NCI-H2196 (cell line): ENCODE results near the gene SLC22A9.
"Not testable (repeated sequence)": the region's sequence is repeated elsewhere in the genome, so short reads cannot be mapped to it uniquely, and the experiment has no call there.

ENCODE experiments used
- DNase-seq: peaks from one replicate; lab custom pipeline; 2025; ENCODE audit not compliant: unreplicated experiment; lab: John Stamatoyannopoulos, UW

SLC22A9 gene

GRCh38 chr11:63369165-63369970 lies at the start of gene SLC22A9:
Gene SLC22A9 (plus strand): TSS chr11:63369785. CDS start chr11:63370057, 272 bp downstream.
- DNase-seq, result no peak

- no peak for DNase-seq
Measured at GRCh38 chr11:63321723-63322122, 47.9 kb upstream of the SLC22A9 start.

- not testable (repeated sequence) for DNase-seq
Measured at GRCh38 chr11:63335089-63335488, 34.5 kb upstream of the SLC22A9 start.

- no peak for DNase-seq
Measured at GRCh38 chr11:63337070-63337469, 32.5 kb upstream of the SLC22A9 start.

GRCh38 chr11:63343130-63343529 lies 26.5 kb upstream of the SLC22A9 start:
- DNase-seq, result no peak

- no peak for DNase-seq
Measured at GRCh38 chr11:63352144-63352543, 17.4 kb upstream of the SLC22A9 start.

- no peak for DNase-seq
Measured at GRCh38 chr11:63362196-63362793, 7.3 kb upstream of the SLC22A9 start.

GRCh38 chr11:63369971-63370588 lies 495 bp downstream of the SLC22A9 start:
- no peak for DNase-seq

GRCh38 chr11:63371396-63371795 lies 1.8 kb downstream of the SLC22A9 start:
- no peak for DNase-seq

GRCh38 chr11:63375434-63375833 lies 5.8 kb downstream of the SLC22A9 start:
- no peak for DNase-seq

- DNase-seq, result no peak
Measured at GRCh38 chr11:63380130-63380529, 10.5 kb downstream of the SLC22A9 start.

GRCh38 chr11:63395697-63396096 lies 26.1 kb downstream of the SLC22A9 start:
- no peak for DNase-seq

GRCh38 chr11:63404161-63404935 lies 34.8 kb downstream of the SLC22A9 start:
- DNase-seq, result no peak

GRCh38 chr11:63405114-63405513 lies 35.5 kb downstream of the SLC22A9 start:
- DNase-seq, result no peak

- DNase-seq, result no peak
Measured at GRCh38 chr11:63406458-63406857, 36.9 kb downstream of the SLC22A9 start.

GRCh38 chr11:63417174-63417852 lies 47.7 kb downstream of the SLC22A9 start:
- no peak for DNase-seq

GRCh38 chr11:63427971-63428508 lies 58.5 kb downstream of the SLC22A9 start:
- no peak for DNase-seq

- not testable (repeated sequence) for DNase-seq
Measured at GRCh38 chr11:63430731-63431130, 61.1 kb downstream of the SLC22A9 start.

- not testable (repeated sequence) for DNase-seq
Measured at GRCh38 chr11:63435351-63435750, 65.8 kb downstream of the SLC22A9 start.

- DNase-seq, result not testable (repeated sequence)
Measured at GRCh38 chr11:63435831-63436230, 66.2 kb downstream of the SLC22A9 start.
